CD4-positive, alpha-beta T cell (primary cell): ENCODE measurements around the gene PTP4A2. TPM values are rescaled to one million over a fixed set of nuclear protein-coding genes. Genes with fewer than 3 reads are reported as not detected.

ENCODE experiments used
- ATAC-seq: fragments of 200-7000 bp; cut with Tn5 transposase; one replicate; pipeline ENCODE4 v1.10.0; 2022; ENCODE audit warnings: mild to moderate bottlenecking; ENCODE audit not compliant: poor library complexity
- CTCF ChIA-PET: fragments of 350-600 bp; sonication (Branson Sonifier 250); formaldehyde crosslinking; loops from one replicate; lab custom pipeline; 2021; ENCODE audit warnings: antibody characterized with exemption, inconsistent platforms; lab: Charles Lee
- POLR2A ChIA-PET: fragments of 350-600 bp; sonication (Branson Sonifier 250); formaldehyde crosslinking; loops from one replicate; lab custom pipeline; 2021; ENCODE audit warnings: antibody characterized with exemption, inconsistent platforms; lab: Charles Lee
- DNase-seq, 14 experiments: peaks; one replicate each; pipeline ENCODE4 v3.0.0-alpha.2; 2013 to 2020; ENCODE audit warnings: mixed read lengths in 2 of 14
- H3K27ac ChIP-seq, 2 donors: one replicate each; pipeline versions ENCODE4 v1.5.1 to v1.7.0; 2013; ENCODE audit warnings: low read length in 2 of 2, low read depth in 1 of 2, mild to moderate bottlenecking in 1 of 2
- H3K27me3 ChIP-seq, 2 experiments: 1 replicate in 1 of 2; 2 replicates in 1 of 2; pipeline versions ENCODE4 v1.6.1 to v1.7.0; 2013; ENCODE audit warnings: low read length in 2 of 2, control low read depth in 1 of 2, mild to moderate bottlenecking in 1 of 2, moderate library complexity in 1 of 2; ENCODE audit not compliant: insufficient read depth in 2 of 2, control insufficient read depth in 1 of 2
- H3K36me3 ChIP-seq: one replicate; pipeline ENCODE4 v1.6.1; 2013; ENCODE audit warnings: low read length, control low read depth; ENCODE audit not compliant: insufficient read depth
- H3K4me1 ChIP-seq: one replicate; pipeline ENCODE4 v1.6.1; 2013; ENCODE audit warnings: low read length, control low read depth; ENCODE audit not compliant: insufficient read depth
- H3K4me3 ChIP-seq: one replicate; pipeline ENCODE4 v1.5.1; 2013; ENCODE audit warnings: mild to moderate bottlenecking, low read length, moderate library complexity
- H3K9me3 ChIP-seq, 2 experiments: 1 replicate in 1 of 2; 2 replicates in 1 of 2; pipeline versions ENCODE4 v1.6.1 to v1.7.0; 2013; ENCODE audit warnings: low read length in 2 of 2, mild to moderate bottlenecking in 2 of 2, control low read depth in 1 of 2, moderate library complexity in 1 of 2; ENCODE audit not compliant: control insufficient read depth in 1 of 2, insufficient read depth in 1 of 2
- H3K27ac Mint-ChIP-seq: one replicate; pipeline ENCODE4 v1.8.0; 2020; ENCODE audit warnings: mixed read lengths
- H3K27me3 Mint-ChIP-seq: one replicate; pipeline ENCODE4 v1.8.0; 2021; ENCODE audit warnings: mixed read lengths
- H3K36me3 Mint-ChIP-seq: one replicate; pipeline ENCODE4 v1.8.0; 2021; ENCODE audit warnings: low read depth, mixed read lengths
- H3K4me1 Mint-ChIP-seq: one replicate; pipeline ENCODE4 v1.8.0; 2021; ENCODE audit warnings: low read depth, mixed read lengths
- H3K4me3 Mint-ChIP-seq: one replicate; pipeline ENCODE4 v1.8.0; 2020; ENCODE audit warnings: mild to moderate bottlenecking, mixed read lengths
- H3K9me3 Mint-ChIP-seq: one replicate; pipeline ENCODE4 v1.8.0; 2020; ENCODE audit warnings: mixed read lengths
- CTCF ChIP-seq: fragments of 200-600 bp; IDR thresholded peaks from one replicate; pipeline ENCODE4 v1.8.0; 2022; ENCODE audit warnings: antibody characterized with exemption, mild to moderate bottlenecking
- intact Hi-C, 2 experiments: fragments of 100-400 bp; cut with DNase I in 1 of 2; cut with micrococcal nuclease in 1 of 2; formaldehyde crosslinking; loops; one replicate each; pipeline versions ENCODE4 v1.15.1 to v1.9.0; 2023 to 2025; cut with DNase I, micrococcal nuclease
- total RNA-seq, 174 experiments: library from RNA in 2 of 174; stranded (reverse) in 2 of 174; gene quantifications; one replicate each; pipeline ENCODE4 v1.2.3 and lab custom pipeline; 2021 to 2026

PTP4A2 gene
- total RNA-seq, 2 experiments from 2014 or later: 282 to 287 TPM

GRCh38 chr1:31859044-31859443 is 79.1 kb downstream of the PTP4A2 start:
- no peak for TF ChIP-seq CTCF
- Histone ChIP-seq H3K4me1 (peaks cover 9% of the 10 kb centered on the region), H3K36me3 (no peaks in the 10 kb centered on the region), H3K4me3 (no peak overlapping the region), H3K27ac (no peak overlapping the region), H3K9me3 (no peaks in the 10 kb centered on the region), H3K27me3 (no peaks in the 10 kb centered on the region)
- POLR2A ChIA-PET: interaction anchor here (1.2 kb wide), 1 partner anchor 11 kb away, joined by 5 read pairs; no protein-coding TSS in a partner anchor
- intact Hi-C loops: no loop called here
- Mint-ChIP-seq H3K36me3 (no peaks in the 10 kb centered on the region), H3K9me3 (no peaks in the 10 kb centered on the region), H3K27ac (no peak overlapping the region), H3K4me3 (no peak overlapping the region), H3K4me1 (peaks cover 9% of the 10 kb centered on the region), H3K27me3 (no peaks in the 10 kb centered on the region)
- CTCF ChIA-PET: interaction anchor here (1.4 kb wide), 1 partner anchor 70 kb away, joined by 4 read pairs; no protein-coding TSS in a partner anchor
- DNase-seq: no peak
- ATAC-seq: no peak

GRCh38 chr1:31857863-31858262 is 80.3 kb downstream of the PTP4A2 start:
- Mint-ChIP-seq H3K27ac (no peak overlapping the region), H3K36me3 (no peaks in the 10 kb centered on the region), H3K27me3 (no peaks in the 10 kb centered on the region), H3K4me3 (no peak overlapping the region), H3K4me1 (peaks cover 15% of the 10 kb centered on the region), H3K9me3 (no peaks in the 10 kb centered on the region)
- intact Hi-C loops: no loop called here
- TF ChIP-seq CTCF: no peak
- Histone ChIP-seq H3K27me3 (no peaks in the 10 kb centered on the region), H3K9me3 (no peaks in the 10 kb centered on the region), H3K36me3 (no peaks in the 10 kb centered on the region), H3K4me1 (peaks cover 9% of the 10 kb centered on the region), H3K27ac (no peak overlapping the region), H3K4me3 (no peak overlapping the region)
- ATAC-seq (no peak), DNase-seq (no peak)
- ChIA-PET POLR2A (interaction anchor here (1.1 kb wide), 1 partner anchor 21 kb away, joined by 3 read pairs; no protein-coding TSS in a partner anchor), CTCF (interaction anchor here (1.4 kb wide), 2 partner anchors 13 to 69 kb away, joined by 3 to 4 read pairs; no protein-coding TSS in a partner anchor)

Other genes with a start within 250 kb of the PTP4A2 start
- not detected for gene COL16A1, start 234.4 kb downstream of the PTP4A2 start, total RNA-seq
- gene ADGRB2, start 174.0 kb downstream of the PTP4A2 start, total RNA-seq: under 1 TPM; 0.39 to 0.71 TPM
- under 1 TPM; 0.11 to 0.27 TPM for gene SPOCD1, start 122.3 kb downstream of the PTP4A2 start, total RNA-seq
- gene KHDRBS1, start 75.5 kb upstream of the PTP4A2 start, total RNA-seq: 10 to 100 TPM; 91.6 to 94.2 TPM
- 1 to 10 TPM; 7.2 to 7.9 TPM for gene TMEM39B, start 134.6 kb upstream of the PTP4A2 start, total RNA-seq
- 10 to 100 TPM; 47.1 to 47.8 TPM for gene KPNA6, start 169.7 kb upstream of the PTP4A2 start, total RNA-seq
- 1 to 10 TPM; 6.3 to 6.4 TPM for gene TXLNA, start 241.3 kb upstream of the PTP4A2 start, total RNA-seq